ENCODE data around the gene KRT26. TPM values are rescaled to one million over a fixed set of nuclear protein-coding genes. Genes with fewer than 3 reads are reported as not detected.

KRT26 gene
- total RNA-seq, 3 donors from 2014 or later: not detected

GRCh38 chr17:40801157-40801556, 29.2 kb upstream of the KRT26 start:
- intact Hi-C loops (cut with DNase I, micrococcal nuclease): loop anchor here in 1 of 2 donors (5.0 kb wide), 1 partner anchor 866 kb away; no protein-coding TSS in a partner anchor

GRCh38 chr17:40800381-40800780, 28.4 kb upstream of the KRT26 start:
- ATAC-seq (no peak), DNase-seq (no peak)
- TF ChIP-seq, protein P1, sequence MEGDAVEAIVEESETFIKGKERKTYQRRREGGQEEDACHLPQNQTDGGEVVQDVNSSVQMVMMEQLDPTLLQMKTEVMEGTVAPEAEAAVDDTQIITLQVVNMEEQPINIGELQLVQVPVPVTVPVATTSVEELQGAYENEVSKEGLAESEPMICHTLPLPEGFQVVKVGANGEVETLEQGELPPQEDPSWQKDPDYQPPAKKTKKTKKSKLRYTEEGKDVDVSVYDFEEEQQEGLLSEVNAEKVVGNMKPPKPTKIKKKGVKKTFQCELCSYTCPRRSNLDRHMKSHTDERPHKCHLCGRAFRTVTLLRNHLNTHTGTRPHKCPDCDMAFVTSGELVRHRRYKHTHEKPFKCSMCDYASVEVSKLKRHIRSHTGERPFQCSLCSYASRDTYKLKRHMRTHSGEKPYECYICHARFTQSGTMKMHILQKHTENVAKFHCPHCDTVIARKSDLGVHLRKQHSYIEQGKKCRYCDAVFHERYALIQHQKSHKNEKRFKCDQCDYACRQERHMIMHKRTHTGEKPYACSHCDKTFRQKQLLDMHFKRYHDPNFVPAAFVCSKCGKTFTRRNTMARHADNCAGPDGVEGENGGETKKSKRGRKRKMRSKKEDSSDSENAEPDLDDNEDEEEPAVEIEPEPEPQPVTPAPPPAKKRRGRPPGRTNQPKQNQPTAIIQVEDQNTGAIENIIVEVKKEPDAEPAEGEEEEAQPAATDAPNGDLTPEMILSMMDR (IDR thresholded peaks at IDR 0.05): no peak
- H3K4me3 ChIP-seq: no peak overlapping the region
- no peaks in the 10 kb centered on the region for H3K4me1 ChIP-seq (ENCODE audit: low read depth)
- no peaks in the 10 kb centered on the region for H3K9me3 ChIP-seq
- intact Hi-C loops (cut with DNase I, micrococcal nuclease): loop anchor here in 1 of 2 donors (5.0 kb wide), 1 partner anchor 867 kb away; no protein-coding TSS in a partner anchor
- no peaks in the 10 kb centered on the region for H3K36me3 ChIP-seq (ENCODE audit: low read depth)

More at GRCh38 chr17:40801157-40801556, 29.2 kb upstream of the KRT26 start:
- TF ChIP-seq, protein P1 (IDR thresholded peaks at IDR 0.05): no peak
- Histone ChIP-seq H3K9me3 (no peaks in the 10 kb centered on the region), H3K36me3 (ENCODE audit: low read depth) (no peaks in the 10 kb centered on the region), H3K4me1 (ENCODE audit: low read depth) (no peaks in the 10 kb centered on the region), H3K4me3 (no peak overlapping the region)
- DNase-seq (no peak), ATAC-seq (no peak)

- Histone ChIP-seq H3K9me3 (no peaks in the 10 kb centered on the region), H3K36me3 (ENCODE audit: low read depth) (no peaks in the 10 kb centered on the region), H3K4me3 (no peak within 1 kb of the TSS), H3K4me1 (ENCODE audit: low read depth) (no peaks in the 10 kb centered on the region)
- no peak for DNase-seq
- ATAC-seq: no peak
- TF ChIP-seq, protein P1 (IDR thresholded peaks at IDR 0.05): no peak
- intact Hi-C loops (cut with DNase I, micrococcal nuclease): loop anchor here in 1 of 2 donors (5.0 kb wide), 1 partner anchor 867 kb away; no protein-coding TSS in a partner anchor
Measured at GRCh38 chr17:40799859-40800258, 27.9 kb upstream of the KRT26 start, which contains the start of gene KRT28. KRT28 (minus strand) TSS chr17:40799959; CDS start chr17:40799893, 66 bp downstream.

- H3K4me3 ChIP-seq: no peak overlapping the region
- intact Hi-C loops (cut with DNase I, micrococcal nuclease): no loop called here
- ATAC-seq (no peak), DNase-seq (peak in 1 of 3 donors; percentile 51)
- H3K4me1 ChIP-seq (ENCODE audit: low read depth): no peaks in the 10 kb centered on the region
- H3K9me3 ChIP-seq: no peaks in the 10 kb centered on the region
- no peaks in the 10 kb centered on the region for H3K36me3 ChIP-seq (ENCODE audit: low read depth)
- TF ChIP-seq, protein P1 (IDR thresholded peaks at IDR 0.05): no peak
Measured at GRCh38 chr17:40796846-40797245, 24.8 kb upstream of the KRT26 start.

GRCh38 chr17:40795019-40795667, 23.1 kb upstream of the KRT26 start:
- no peak for ATAC-seq

More at GRCh38 chr17:40795019-40795667, 23.1 kb upstream of the KRT26 start:
- intact Hi-C loops (cut with DNase I, micrococcal nuclease): no loop called here
- Histone ChIP-seq H3K4me3 (no peak overlapping the region), H3K36me3 (ENCODE audit: low read depth) (no peaks in the 10 kb centered on the region), H3K4me1 (ENCODE audit: low read depth) (no peaks in the 10 kb centered on the region), H3K9me3 (no peaks in the 10 kb centered on the region)
- no peak for DNase-seq
- TF ChIP-seq, protein P1 (IDR thresholded peaks at IDR 0.05): no peak

Data from mucosa of descending colon (tissue), 3 donors.